Measurements from ENCODE around the gene KBTBD2.

DNA sequence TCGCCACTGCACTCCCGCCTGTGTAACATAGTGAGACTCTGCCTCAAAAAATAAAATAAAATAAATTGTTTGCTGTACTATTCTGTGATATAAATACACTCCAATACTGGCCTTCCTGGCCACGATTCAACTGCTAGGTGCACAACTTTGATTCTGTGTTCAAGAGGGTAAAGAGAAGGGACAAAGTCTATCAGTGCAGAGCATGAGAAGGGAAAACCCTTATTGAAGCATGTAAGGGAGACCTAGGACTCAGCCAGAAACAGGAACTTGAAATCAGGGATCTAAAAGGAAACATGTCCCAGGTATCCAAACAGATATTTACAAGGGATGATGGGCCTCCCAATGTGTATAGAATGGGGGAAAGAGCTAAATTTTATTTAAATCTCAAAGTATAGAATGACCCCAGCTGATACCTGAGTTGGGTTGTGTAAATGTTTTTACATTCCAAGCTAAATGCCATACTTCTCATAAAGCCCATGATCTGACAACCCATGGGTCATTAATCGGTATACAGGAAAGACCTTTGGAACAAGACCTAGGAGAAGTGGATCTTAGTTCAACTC, 9.0 kb upstream of the KBTBD2 start:
- TF ChIP-seq, protein P1, sequence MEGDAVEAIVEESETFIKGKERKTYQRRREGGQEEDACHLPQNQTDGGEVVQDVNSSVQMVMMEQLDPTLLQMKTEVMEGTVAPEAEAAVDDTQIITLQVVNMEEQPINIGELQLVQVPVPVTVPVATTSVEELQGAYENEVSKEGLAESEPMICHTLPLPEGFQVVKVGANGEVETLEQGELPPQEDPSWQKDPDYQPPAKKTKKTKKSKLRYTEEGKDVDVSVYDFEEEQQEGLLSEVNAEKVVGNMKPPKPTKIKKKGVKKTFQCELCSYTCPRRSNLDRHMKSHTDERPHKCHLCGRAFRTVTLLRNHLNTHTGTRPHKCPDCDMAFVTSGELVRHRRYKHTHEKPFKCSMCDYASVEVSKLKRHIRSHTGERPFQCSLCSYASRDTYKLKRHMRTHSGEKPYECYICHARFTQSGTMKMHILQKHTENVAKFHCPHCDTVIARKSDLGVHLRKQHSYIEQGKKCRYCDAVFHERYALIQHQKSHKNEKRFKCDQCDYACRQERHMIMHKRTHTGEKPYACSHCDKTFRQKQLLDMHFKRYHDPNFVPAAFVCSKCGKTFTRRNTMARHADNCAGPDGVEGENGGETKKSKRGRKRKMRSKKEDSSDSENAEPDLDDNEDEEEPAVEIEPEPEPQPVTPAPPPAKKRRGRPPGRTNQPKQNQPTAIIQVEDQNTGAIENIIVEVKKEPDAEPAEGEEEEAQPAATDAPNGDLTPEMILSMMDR (conservative IDR thresholded peaks at IDR 0.05; ENCODE audit: low read length): no peak
- TF ChIP-seq EZH2phosphoT487 (IDR thresholded peaks at IDR 0.05; ENCODE audit: borderline replicate concordance, low read depth, low read length): no peak
